Measurements from ENCODE around the gene GPX3. TPM values are rescaled to one million over a fixed set of nuclear protein-coding genes. Genes with fewer than 3 reads are reported as not detected.

The GPX3 gene
- total and polyA plus RNA-seq, 4 donors: 514 to 1,257 (median 607) TPM

DNA sequence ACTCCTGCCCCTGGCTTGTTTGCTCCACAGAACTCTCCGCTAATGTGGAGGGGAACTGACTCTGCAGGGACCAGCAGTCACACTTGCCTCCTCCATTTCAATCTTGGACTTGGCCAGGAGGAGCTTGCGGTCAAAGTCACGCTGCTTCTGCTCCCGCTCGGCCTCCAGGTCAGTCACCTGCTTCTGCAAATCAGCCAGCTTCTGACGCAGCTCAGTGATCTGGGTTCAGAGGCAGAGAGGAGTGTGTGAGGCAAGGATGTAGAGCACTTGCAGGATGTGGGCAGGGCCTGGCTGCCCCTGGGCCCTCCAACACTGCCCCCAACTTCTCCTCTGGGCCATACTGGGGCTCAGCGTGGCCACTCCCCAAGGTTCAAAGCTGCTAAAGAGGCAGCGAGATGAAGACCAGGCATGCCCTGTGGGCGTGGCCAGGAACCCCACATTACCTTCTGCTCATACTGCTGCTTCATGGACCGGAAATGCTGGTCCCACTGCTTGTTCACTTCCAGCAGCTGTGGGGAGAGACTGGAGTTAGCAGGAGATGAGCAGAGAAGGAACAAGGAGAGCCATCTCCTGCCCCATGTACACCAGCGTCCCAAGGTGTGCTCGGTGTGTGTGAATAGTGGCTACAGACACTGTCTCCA lies 22.2 kb downstream of the GPX3 start:
- 94% methylated on average over 12 of the region's 12 CpGs for WGBS, 2 donors
- no peaks in the 10 kb centered on the region for H3K27me3 ChIP-seq (ENCODE audit: control insufficient read depth in 1 of 2, insufficient read depth in 2 of 2, low read length in 1 of 2)
- no peaks in the 10 kb centered on the region for H3K4me1 ChIP-seq (ENCODE audit: control insufficient read depth in 1 of 2, insufficient read depth in 2 of 2, low read length in 2 of 2)
- DNase-seq (peak in 1 of 2 donors; percentile 48), ATAC-seq (ENCODE audit: low FRiP score) (no peak)
- no peak overlapping the region for H3K27ac ChIP-seq (ENCODE audit: low read depth in 1 of 2, low read length in 2 of 2)
- intact Hi-C loops (cut with DNase I): no loop called here
- H3K9me3 ChIP-seq (ENCODE audit: control insufficient read depth, low read length): no peaks in the 10 kb centered on the region
- H3K36me3 ChIP-seq (ENCODE audit: control insufficient read depth in 1 of 2, insufficient read depth in 2 of 2, low read length in 1 of 2): peaks cover 0 to 5% of the 10 kb centered on the region in 2 donors
- no peak overlapping the region for H3K4me3 ChIP-seq (ENCODE audit: low read length in 2 of 2)

DNA sequence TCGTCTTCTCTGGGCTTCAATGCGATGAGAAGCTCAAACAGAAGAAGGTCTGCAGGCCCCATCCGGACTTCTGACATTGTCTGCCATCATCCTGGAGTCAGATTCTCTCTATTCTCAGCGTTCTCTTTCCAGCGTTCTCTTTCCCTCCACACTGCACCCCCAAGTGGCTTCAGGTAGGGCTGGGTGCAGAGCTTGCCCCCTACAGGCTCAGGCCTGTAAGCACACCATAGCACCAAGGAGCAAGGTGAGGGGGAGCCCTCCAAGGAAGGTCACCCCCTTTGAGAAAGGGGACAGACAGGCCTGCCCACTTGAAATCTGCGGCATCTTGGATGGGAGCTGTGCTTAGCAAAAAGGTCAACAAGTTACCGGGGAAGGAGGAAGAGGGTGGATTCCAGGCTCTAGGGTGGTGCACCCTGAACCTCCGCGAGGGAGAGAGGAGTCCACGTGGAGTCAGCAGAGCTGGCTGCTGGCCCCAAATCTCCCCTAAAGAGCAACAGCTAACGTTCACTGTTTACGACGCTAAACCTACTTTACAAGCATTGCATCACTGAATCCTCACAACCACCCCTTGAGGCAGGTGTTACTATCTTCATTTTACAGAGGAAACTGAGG lies 27.5 kb downstream of the GPX3 start:
- H3K4me3 ChIP-seq (ENCODE audit: low read length in 2 of 2): no peak overlapping the region
- peaks cover 0 to 9% of the 10 kb centered on the region in 2 donors for H3K36me3 ChIP-seq (ENCODE audit: control insufficient read depth in 1 of 2, insufficient read depth in 2 of 2, low read length in 1 of 2)
- peak; percentile 84 for ATAC-seq (ENCODE audit: low FRiP score)
- no peak for DNase-seq
- H3K4me1 ChIP-seq (ENCODE audit: control insufficient read depth in 1 of 2, insufficient read depth in 2 of 2, low read length in 2 of 2): no peaks in the 10 kb centered on the region
- no peaks in the 10 kb centered on the region for H3K27me3 ChIP-seq (ENCODE audit: control insufficient read depth in 1 of 2, insufficient read depth in 2 of 2, low read length in 1 of 2)
- H3K27ac ChIP-seq (ENCODE audit: low read depth in 1 of 2, low read length in 2 of 2): no peak overlapping the region
- intact Hi-C loops (cut with DNase I): loop anchor here (2.0 to 5.0 kb wide), 3 partner anchors 45 to 119 kb away; no protein-coding TSS in a partner anchor
- no peaks in the 10 kb centered on the region for H3K9me3 ChIP-seq (ENCODE audit: control insufficient read depth, low read length)
- WGBS, 2 donors: 69 to 74% methylated on average over 13 of the region's 13 CpGs

DNA sequence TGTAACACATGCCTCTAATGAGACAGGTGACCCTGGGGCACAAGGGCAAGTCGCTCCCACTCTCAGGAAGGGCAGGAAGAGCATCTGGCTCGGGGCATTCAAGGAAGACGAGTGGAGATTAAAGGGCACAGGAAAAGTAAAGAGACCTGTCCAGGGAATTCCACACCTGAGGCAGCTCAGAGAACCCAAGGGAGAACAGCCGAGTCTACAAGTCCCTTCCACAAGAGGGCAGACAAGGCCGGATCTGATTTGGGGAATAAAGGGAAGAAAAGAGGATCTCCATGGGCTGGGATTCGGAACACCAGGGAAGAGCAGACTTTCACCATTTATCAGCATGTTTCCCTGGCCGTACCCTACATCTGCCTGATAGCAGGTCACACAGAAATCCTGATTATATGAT lies 28.1 kb downstream of the GPX3 start:
- no peaks in the 10 kb centered on the region for H3K9me3 ChIP-seq (ENCODE audit: control insufficient read depth, low read length)
- peaks cover 0 to 9% of the 10 kb centered on the region in 2 donors for H3K36me3 ChIP-seq (ENCODE audit: control insufficient read depth in 1 of 2, insufficient read depth in 2 of 2, low read length in 1 of 2)
- WGBS, 2 donors: 72 to 80% methylated on average over 7 of the region's 7 CpGs
- intact Hi-C loops (cut with DNase I): loop anchor here (2.0 to 5.0 kb wide), 3 partner anchors 46 to 119 kb away; no protein-coding TSS in a partner anchor
- H3K27ac ChIP-seq (ENCODE audit: low read depth in 1 of 2, low read length in 2 of 2): no peak overlapping the region
- H3K4me1 ChIP-seq (ENCODE audit: control insufficient read depth in 1 of 2, insufficient read depth in 2 of 2, low read length in 2 of 2): no peaks in the 10 kb centered on the region
- H3K27me3 ChIP-seq (ENCODE audit: control insufficient read depth in 1 of 2, insufficient read depth in 2 of 2, low read length in 1 of 2): no peaks in the 10 kb centered on the region
- DNase-seq: peak in 1 of 2 donors; percentile 25
- no peak for ATAC-seq (ENCODE audit: low FRiP score)
- no peak overlapping the region for H3K4me3 ChIP-seq (ENCODE audit: low read length in 2 of 2)

DNA sequence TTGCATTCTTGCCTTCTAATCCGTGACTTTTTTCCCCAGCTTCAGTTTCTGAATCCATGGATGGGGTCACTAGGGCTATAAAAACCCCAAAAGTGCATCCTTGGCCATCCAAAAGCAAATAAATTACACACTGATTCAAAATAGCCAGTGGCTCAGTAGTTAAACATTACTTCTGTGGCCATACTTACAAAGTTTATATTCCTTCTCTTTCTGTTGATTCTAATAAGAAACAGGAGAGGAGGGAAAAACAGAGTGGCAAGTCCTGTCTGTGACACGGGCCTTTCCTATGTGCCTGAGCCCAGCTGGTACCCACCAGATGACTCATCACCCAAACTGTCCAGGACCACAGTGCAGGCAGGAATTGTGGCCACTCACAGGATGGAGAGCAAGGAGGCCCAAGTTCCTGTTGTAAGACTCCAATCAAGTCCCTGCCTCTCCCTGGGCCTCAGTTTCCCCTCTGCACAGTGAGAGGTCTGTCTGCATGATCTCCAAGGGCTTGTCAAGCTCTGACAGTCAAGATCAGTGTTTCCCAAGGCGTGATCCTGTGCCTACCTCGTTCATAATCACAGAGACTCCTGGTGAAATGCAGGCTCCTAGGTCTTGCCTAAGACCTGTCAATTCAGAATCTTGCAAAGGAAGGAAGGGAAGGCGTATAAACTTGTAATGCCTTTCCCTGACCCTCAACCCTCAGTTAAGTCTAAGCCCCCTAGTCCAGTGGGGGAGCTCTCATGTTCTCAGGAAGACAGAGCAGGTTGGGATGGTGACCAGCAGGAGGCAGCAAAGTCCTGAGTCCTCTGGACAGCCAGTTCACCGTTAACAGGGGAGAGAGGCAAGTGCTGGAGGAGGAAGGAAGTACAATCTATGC lies 30.9 kb downstream of the GPX3 start:
- Histone ChIP-seq H3K9me3 (ENCODE audit: control insufficient read depth, low read length) (no peaks in the 10 kb centered on the region), H3K4me3 (ENCODE audit: low read length in 2 of 2) (no peak overlapping the region), H3K27me3 (ENCODE audit: control insufficient read depth in 1 of 2, insufficient read depth in 2 of 2, low read length in 1 of 2) (no peaks in the 10 kb centered on the region), H3K36me3 (ENCODE audit: control insufficient read depth in 1 of 2, insufficient read depth in 2 of 2, low read length in 1 of 2) (peaks cover 0 to 4% of the 10 kb centered on the region in 2 donors), H3K27ac (ENCODE audit: low read depth in 1 of 2, low read length in 2 of 2) (no peak overlapping the region), H3K4me1 (ENCODE audit: control insufficient read depth in 1 of 2, insufficient read depth in 2 of 2, low read length in 2 of 2) (no peaks in the 10 kb centered on the region)
- DNase-seq (peak; percentile 89 to 93), ATAC-seq (ENCODE audit: low FRiP score) (peak; percentile 86)
- WGBS, 2 donors: 61 to 66% methylated on average over 6 of the region's 6 CpGs
- intact Hi-C loops (cut with DNase I): loop anchor here in 1 of 2 donors (1.0 kb wide), 2 partner anchors 64 to 113 kb away; no protein-coding TSS in a partner anchor

DNA sequence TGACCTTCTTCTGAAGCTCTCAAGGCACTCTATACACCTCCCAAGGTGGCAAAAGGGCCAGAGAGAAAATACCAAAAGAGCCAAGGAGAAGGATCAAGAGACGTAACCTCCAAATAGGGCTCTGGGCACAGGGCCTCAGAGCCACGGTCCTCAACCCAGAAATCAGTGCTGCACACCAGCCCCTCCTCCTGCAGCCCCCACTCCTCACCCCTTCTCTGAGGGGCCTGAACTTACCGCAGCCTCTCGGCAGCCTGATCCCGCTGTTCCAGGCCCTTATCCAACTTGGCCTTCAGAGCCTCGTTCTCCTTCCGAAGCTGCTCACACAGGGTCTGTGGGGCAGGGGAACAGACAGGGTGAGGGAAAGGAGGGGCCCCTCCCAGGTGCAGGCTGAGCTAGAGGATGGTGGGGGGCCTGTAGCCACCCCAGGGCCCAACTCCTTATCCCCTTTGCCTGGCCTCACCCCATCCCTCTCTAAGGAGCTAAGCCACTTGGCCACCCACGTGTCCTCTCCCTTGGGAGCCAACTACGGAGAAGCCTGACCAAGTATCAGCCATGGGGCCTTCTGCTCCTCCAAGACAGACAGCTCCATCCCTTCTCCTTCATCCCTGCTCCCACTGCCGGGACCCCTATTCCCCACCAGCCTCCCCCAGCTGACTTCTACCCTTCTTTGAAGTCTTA lies 31.7 kb downstream of the GPX3 start:
- ATAC-seq (ENCODE audit: low FRiP score): peak; percentile 27
- no peak overlapping the region for H3K27ac ChIP-seq (ENCODE audit: low read depth in 1 of 2, low read length in 2 of 2)
- H3K36me3 ChIP-seq (ENCODE audit: control insufficient read depth in 1 of 2, insufficient read depth in 2 of 2, low read length in 1 of 2): peaks cover 0 to 4% of the 10 kb centered on the region in 2 donors
- intact Hi-C loops (cut with DNase I): loop anchor here in 1 of 2 donors (1.0 kb wide), 2 partner anchors 63 to 112 kb away; no protein-coding TSS in a partner anchor
- H3K4me1 ChIP-seq (ENCODE audit: control insufficient read depth in 1 of 2, insufficient read depth in 2 of 2, low read length in 2 of 2): no peaks in the 10 kb centered on the region
- H3K9me3 ChIP-seq (ENCODE audit: control insufficient read depth, low read length): no peaks in the 10 kb centered on the region
- no peak overlapping the region for H3K4me3 ChIP-seq (ENCODE audit: low read length in 2 of 2)
- WGBS, 2 donors: 70 to 76% methylated on average over 10 of the region's 10 CpGs
- DNase-seq: peak in 1 of 2 donors; percentile 74
- no peaks in the 10 kb centered on the region for H3K27me3 ChIP-seq (ENCODE audit: control insufficient read depth in 1 of 2, insufficient read depth in 2 of 2, low read length in 1 of 2)

DNA sequence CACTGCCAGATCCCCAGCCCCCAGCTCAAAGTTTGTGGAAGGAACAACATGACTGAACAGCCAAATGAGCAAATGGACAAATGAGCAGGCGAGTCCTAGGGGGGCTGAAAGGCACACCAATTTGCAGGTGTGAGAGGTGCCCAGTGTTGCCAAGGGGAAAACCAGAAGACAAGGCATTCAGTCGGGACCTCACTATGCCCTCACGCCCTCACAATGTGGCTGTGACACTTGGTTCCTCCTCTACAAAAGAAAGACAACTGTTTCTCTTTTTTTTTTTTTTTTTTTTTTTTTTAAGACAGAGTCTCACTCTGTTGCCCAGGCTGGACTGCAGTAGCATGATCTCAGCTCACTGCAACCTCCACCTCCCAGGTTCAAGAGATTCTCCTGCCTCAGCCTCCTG lies 32.4 kb downstream of the GPX3 start:
- no peak overlapping the region for H3K27ac ChIP-seq (ENCODE audit: low read depth in 1 of 2, low read length in 2 of 2)
- peaks cover 0 to 4% of the 10 kb centered on the region in 2 donors for H3K36me3 ChIP-seq (ENCODE audit: control insufficient read depth in 1 of 2, insufficient read depth in 2 of 2, low read length in 1 of 2)
- H3K9me3 ChIP-seq (ENCODE audit: control insufficient read depth, low read length): no peaks in the 10 kb centered on the region
- intact Hi-C loops (cut with DNase I): no loop called here
- DNase-seq: peak in 1 of 2 donors; percentile 33
- no peak overlapping the region for H3K4me3 ChIP-seq (ENCODE audit: low read length in 2 of 2)
- no peaks in the 10 kb centered on the region for H3K27me3 ChIP-seq (ENCODE audit: control insufficient read depth in 1 of 2, insufficient read depth in 2 of 2, low read length in 1 of 2)
- no peak for ATAC-seq (ENCODE audit: low FRiP score)
- WGBS, 2 donors: 93 to 96% methylated on average over 3 of the region's 3 CpGs
- no peaks in the 10 kb centered on the region for H3K4me1 ChIP-seq (ENCODE audit: control insufficient read depth in 1 of 2, insufficient read depth in 2 of 2, low read length in 2 of 2)

DNA sequence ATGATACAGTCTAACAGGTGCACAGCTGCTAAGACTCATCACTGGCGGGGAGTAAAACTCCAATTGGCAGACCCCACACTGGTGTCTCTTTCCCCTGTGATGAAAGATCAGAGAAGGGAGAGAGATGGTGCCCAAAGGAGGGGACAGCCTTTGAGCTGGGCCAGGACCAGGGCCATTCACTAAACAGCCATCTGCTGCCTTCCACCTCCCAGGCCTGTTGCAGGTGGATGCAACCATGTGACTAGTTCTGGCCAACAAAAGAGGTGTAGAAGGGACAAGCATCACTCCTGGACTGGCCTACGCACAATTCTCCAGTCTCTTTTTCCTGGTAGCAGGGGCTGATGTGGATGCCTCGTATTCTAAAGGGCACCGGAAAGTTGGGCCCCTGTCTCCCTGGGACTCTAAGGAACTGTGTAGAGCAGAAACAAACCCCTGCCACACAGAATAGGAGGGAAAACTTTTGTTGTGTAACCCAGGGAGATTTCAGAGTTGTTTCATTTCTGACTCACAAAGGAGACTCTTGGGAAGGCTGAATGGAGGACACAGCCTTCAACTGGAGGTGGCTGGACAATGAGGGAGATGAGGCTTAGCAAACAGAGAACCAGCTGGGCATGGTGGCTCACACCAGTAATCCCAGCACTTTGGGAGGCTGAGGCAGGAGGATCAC lies 33.5 kb downstream of the GPX3 start:
- peak in 1 of 2 donors; percentile 30 for DNase-seq
- no peak for ATAC-seq (ENCODE audit: low FRiP score)
- WGBS, 2 donors: 93% methylated on average over 4 of the region's 4 CpGs
- Histone ChIP-seq H3K27me3 (ENCODE audit: control insufficient read depth in 1 of 2, insufficient read depth in 2 of 2, low read length in 1 of 2) (no peaks in the 10 kb centered on the region), H3K36me3 (ENCODE audit: control insufficient read depth in 1 of 2, insufficient read depth in 2 of 2, low read length in 1 of 2) (peaks cover 0 to 4% of the 10 kb centered on the region in 2 donors), H3K27ac (ENCODE audit: low read depth in 1 of 2, low read length in 2 of 2) (no peak overlapping the region), H3K4me3 (ENCODE audit: low read length in 2 of 2) (no peak overlapping the region), H3K4me1 (ENCODE audit: control insufficient read depth in 1 of 2, insufficient read depth in 2 of 2, low read length in 2 of 2) (no peaks in the 10 kb centered on the region), H3K9me3 (ENCODE audit: control insufficient read depth, low read length) (no peaks in the 10 kb centered on the region)
- intact Hi-C loops (cut with DNase I): loop anchor here in 1 of 2 donors (2.0 kb wide), 1 partner anchor 61 kb away; no protein-coding TSS in a partner anchor

Measured in aorta (tissue), 5 donors.